B cell (primary cell): ENCODE results near the gene SFXN3. TPM values are rescaled to one million over a fixed set of nuclear protein-coding genes. Genes with fewer than 3 reads are reported as not detected.

ENCODE experiments used
- ATAC-seq: fragments of 200-7000 bp; cut with Tn5 transposase; one replicate; pipeline ENCODE4 v1.10.0; 2021; ENCODE audit warnings: low read depth, mild to moderate bottlenecking, moderate number of reproducible peaks, moderate library complexity
- CTCF ChIA-PET: fragments of 350-600 bp; sonication (Branson Sonifier 250); formaldehyde crosslinking; loops from one replicate; lab custom pipeline; 2021; ENCODE audit warnings: antibody characterized with exemption, inconsistent platforms; lab: Charles Lee
- POLR2A ChIA-PET: fragments of 350-600 bp; sonication (Branson Sonifier 250); formaldehyde crosslinking; loops from one replicate; lab custom pipeline; 2021; ENCODE audit warnings: antibody characterized with exemption; lab: Charles Lee
- DNase-seq: peaks from one replicate; pipeline ENCODE4 v3.0.0; 2013
- H2AFZ ChIP-seq: 2 replicates; pipeline ENCODE4 v1.6.1; 2012; ENCODE audit warnings: mild to moderate bottlenecking, low read depth, low read length; ENCODE audit not compliant: insufficient read depth, poor library complexity, severe bottlenecking
- H3K27ac ChIP-seq, 2 donors: 1 replicate in 1 of 2; 2 replicates in 1 of 2; pipeline ENCODE4 v1.5.1; 2012 to 2013; ENCODE audit warnings: low read length in 2 of 2, mild to moderate bottlenecking in 2 of 2, moderate library complexity in 1 of 2
- H3K27me3 ChIP-seq, 4 experiments: fragments of 200-600 bp in 1 of 4; sonication (generic) in 1 of 4; replicated peaks in 1 of 4; 1 replicate in 2 of 4; 2 replicates in 2 of 4; pipeline versions ENCODE4 v1.6.1 to v1.7.0; 2013 to 2016; ENCODE audit warnings: low read length in 3 of 4, mild to moderate bottlenecking in 2 of 4, mixed read lengths in 1 of 4, moderate library complexity in 1 of 4; ENCODE audit not compliant: insufficient read depth in 4 of 4, control insufficient read depth in 3 of 4; ENCODE audit errors: control extremely low read depth in 1 of 4
- H3K36me3 ChIP-seq, 2 experiments: replicated peaks in 1 of 2; 1 replicate in 1 of 2; 2 replicates in 1 of 2; pipeline versions ENCODE4 v1.6.1 to v1.7.1; 2013; ENCODE audit warnings: low read length in 1 of 2; ENCODE audit not compliant: insufficient read depth in 2 of 2, control insufficient read depth in 1 of 2; ENCODE audit errors: control extremely low read depth in 1 of 2, extremely low read depth in 1 of 2
- H3K4me1 ChIP-seq, 2 donors: fragments of 200-600 bp in 1 of 2; sonication (generic) in 1 of 2; 1 replicate in 1 of 2; 2 replicates in 1 of 2; pipeline versions ENCODE4 v1.5.1 to v1.6.1; 2013 to 2017; ENCODE audit warnings: low read length in 2 of 2; ENCODE audit not compliant: control insufficient read depth in 2 of 2, insufficient read depth in 2 of 2
- H3K4me2 ChIP-seq: replicated peaks from 2 replicates; pipeline ENCODE3; 2012; ENCODE audit warnings: mild to moderate bottlenecking, low read depth, low read length; ENCODE audit not compliant: poor library complexity, severe bottlenecking
- H3K4me3 ChIP-seq, 5 experiments: fragments of 200-600 bp in 1 of 5; sonication (generic) in 1 of 5; 1 replicate in 3 of 5; 2 replicates in 2 of 5; pipeline versions ENCODE4 v1.5.1 to v1.7.0; 2011 to 2016; ENCODE audit warnings: low read length in 4 of 5, mild to moderate bottlenecking in 4 of 5, low read depth in 2 of 5, control low read depth in 1 of 5, moderate library complexity in 1 of 5; ENCODE audit not compliant: insufficient read depth in 1 of 5; ENCODE audit errors: control extremely low read depth in 1 of 5, extremely low read depth in 1 of 5
- H3K79me2 ChIP-seq: fragments of 200-600 bp; sonication (generic); one replicate; pipeline ENCODE4 v1.6.0; 2016; ENCODE audit warnings: low read length; ENCODE audit not compliant: control insufficient read depth, insufficient read depth
- H3K9ac ChIP-seq: fragments of 200-600 bp; sonication (generic); 2 replicates; pipeline ENCODE4 v1.6.1; 2017; ENCODE audit warnings: mild to moderate bottlenecking, low read length, moderate library complexity
- H3K9me3 ChIP-seq, 3 donors: one replicate each; pipeline versions ENCODE4 v1.6.1 to v1.7.1; 2013; ENCODE audit warnings: low read length in 2 of 3; ENCODE audit not compliant: control insufficient read depth in 2 of 3, insufficient read depth in 1 of 3; ENCODE audit errors: control extremely low read depth in 1 of 3
- H4K20me1 ChIP-seq: 2 replicates; pipeline ENCODE4 v1.6.0; 2012; ENCODE audit warnings: mild to moderate bottlenecking, low read length; ENCODE audit not compliant: insufficient read depth, control insufficient read depth, poor library complexity, severe bottlenecking
- H3K27ac Mint-ChIP-seq: one replicate; pipeline ENCODE4 v1.8.0; 2021; ENCODE audit warnings: mixed read lengths
- H3K27me3 Mint-ChIP-seq: one replicate; pipeline ENCODE4 v1.8.0; 2021; ENCODE audit warnings: mixed read lengths
- H3K4me1 Mint-ChIP-seq: one replicate; pipeline ENCODE4 v1.8.0; 2021; ENCODE audit warnings: mixed read lengths
- H3K4me3 Mint-ChIP-seq: one replicate; pipeline ENCODE4 v1.8.0; 2021; ENCODE audit warnings: mixed read lengths
- H3K9me3 Mint-ChIP-seq: one replicate; pipeline ENCODE4 v1.8.0; 2022; ENCODE audit warnings: mixed read lengths; ENCODE audit not compliant: insufficient read depth
- CTCF ChIP-seq: fragments of 200-600 bp; IDR thresholded peaks from one replicate; pipeline ENCODE4 v1.8.0; 2022; ENCODE audit warnings: antibody characterized with exemption, mild to moderate bottlenecking
- EZH2 ChIP-seq: IDR thresholded peaks from 2 replicates; pipeline ENCODE4 v1.6.1; 2012; ENCODE audit warnings: borderline replicate concordance, low read depth, mild to moderate bottlenecking, moderate library complexity, low read length; ENCODE audit not compliant: insufficient read depth, poor library complexity, severe bottlenecking
- WGBS: methylation state at CpG from one replicate; pipeline ENCODE4 v1.1.5; 2013; ENCODE audit warnings: missing lambda C conversion rate; ENCODE audit not compliant: insufficient coverage; 5-methylcytosine and 5-hydroxymethylcytosine counted together
- intact Hi-C: fragments of 100-400 bp; cut with micrococcal nuclease; formaldehyde crosslinking; loops from one replicate; pipeline ENCODE4 v1.10.0; 2022
- polyA plus RNA-seq: library from polyadenylated mRNA; depleted of rRNA; stranded (reverse); fragments of >200 nt; gene quantifications from 2 replicates; pipeline ENCODE4 v1.2.3, GENCODE V29; 2012
- total RNA-seq, 2 donors: library from RNA; stranded (reverse); fragments of 120-200 nt in 1 of 2; gene quantifications; 1 replicate in 1 of 2; 2 replicates in 1 of 2; pipeline versions ENCODE4 v1.2.3 to v1.2.4, GENCODE V29; 2013 to 2022

SFXN3 gene
- total and polyA plus RNA-seq, 2 donors (not counting 1 experiment from before 2014, with no cell fraction given), result 44.2 to 51.7 TPM

GRCh38 chr10:100999742-101000126 lies 31.3 kb upstream of the SFXN3 start, which contains the start of gene LZTS2:
Gene LZTS2 (plus strand): TSS chr10:100999808. CDS start chr10:101002539, 2,731 bp downstream.
- CTCF ChIA-PET, result interaction anchor here (0.7 to 8.4 kb wide), 8 partner anchors 8 to 30 kb away, joined by 3 to 70 read pairs (median 6); partner anchors contain the start of gene SEMA4G
- ATAC-seq (no peak), DNase-seq (no peak)
- Histone ChIP-seq H3K79me2 (no peaks in the 10 kb centered on the region), H3K4me3 (peak within 1 kb of the TSS; percentile 37 to 89 (median 86)), H4K20me1 (peaks cover 25% of the 10 kb centered on the region), H3K9me3 (no peaks in the 10 kb centered on the region), H3K27ac (peak within 1 kb of the TSS; percentile 84 to 87), H3K27me3 (peaks cover 0 to 2% (median 0%) of the 10 kb centered on the region in 4 experiments), H3K36me3 (peaks cover 0 to 9% of the 10 kb centered on the region in 2 experiments), H3K4me1 (peaks cover 22 to 34% of the 10 kb centered on the region in 2 donors), H2AFZ (peak within 1 kb of the TSS; percentile 81), H3K4me2 (peak within 1 kb of the TSS; percentile 95), H3K9ac (peak within 1 kb of the TSS; percentile 81)
- Mint-ChIP-seq H3K4me3 (peak within 1 kb of the TSS; percentile 95), H3K27me3 (no peaks in the 10 kb centered on the region), H3K4me1 (peaks cover 29% of the 10 kb centered on the region), H3K9me3 (no peaks in the 10 kb centered on the region), H3K27ac (peak within 1 kb of the TSS; percentile 96)
- WGBS, result 3% methylated on average over 43 of the region's 44 CpGs
- TF ChIP-seq EZH2 (no peak), CTCF (no peak)
- POLR2A ChIA-PET, result interaction anchor here (2.4 kb wide), 1 partner anchor 18 kb away, joined by 9 read pairs; no protein-coding TSS in a partner anchor
- intact Hi-C loops, result loop anchor here (1.0 to 5.0 kb wide), 4 partner anchors 14 to 1377 kb away; partner anchors contain the start of genes PDZD7, SFXN3 and SLC25A28
